ENCODE results near the gene NAA40.

The NAA40 gene

DNA sequence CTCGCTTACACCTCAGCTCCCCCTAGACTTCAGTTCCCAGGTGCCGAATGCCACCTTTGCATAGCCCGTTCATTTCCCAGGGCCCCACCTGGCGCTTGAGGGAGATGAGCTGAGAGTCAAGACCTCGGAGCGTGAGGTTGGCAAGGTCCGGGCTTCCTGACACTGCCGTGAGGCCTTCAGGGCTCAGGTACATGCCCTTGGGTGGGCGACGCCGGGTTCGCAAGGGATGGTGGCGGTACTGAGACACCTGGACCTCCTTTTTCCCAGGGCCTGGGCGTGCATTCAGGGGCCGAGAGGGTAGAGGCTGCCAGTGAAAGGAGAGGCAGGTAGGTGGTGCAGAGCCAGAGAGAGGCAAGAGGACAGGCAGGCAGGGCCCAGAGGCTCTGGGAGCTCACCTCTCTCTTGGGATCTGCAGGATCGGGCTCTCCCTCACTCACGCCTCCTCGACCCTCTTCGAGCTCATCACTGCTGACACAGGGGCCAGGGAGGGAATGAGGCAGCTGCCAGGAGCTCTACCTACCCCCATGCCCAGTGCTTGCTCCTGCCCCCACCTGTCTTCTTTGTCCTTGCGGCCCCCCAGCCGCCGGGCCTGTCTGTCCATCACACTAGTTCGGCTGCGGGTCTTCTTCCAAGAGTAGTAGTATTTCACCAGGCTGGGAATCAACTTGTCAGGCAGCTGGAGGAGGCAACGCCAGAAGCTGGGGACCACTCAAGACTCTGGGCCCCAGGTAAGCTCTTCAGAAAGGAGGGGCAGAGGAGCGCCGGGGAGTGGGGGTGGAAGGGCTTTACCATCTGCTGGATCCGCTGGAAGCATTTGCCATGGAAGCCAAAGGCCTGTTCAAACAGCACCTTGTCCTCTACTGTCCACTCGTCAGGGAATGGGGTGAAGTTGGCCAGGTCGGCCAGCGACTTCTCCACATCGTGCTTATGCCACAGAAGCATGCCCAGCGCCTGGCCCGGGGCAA, 24.7 kb upstream of the NAA40 start:
- no peak for DNase-seq

DNA sequence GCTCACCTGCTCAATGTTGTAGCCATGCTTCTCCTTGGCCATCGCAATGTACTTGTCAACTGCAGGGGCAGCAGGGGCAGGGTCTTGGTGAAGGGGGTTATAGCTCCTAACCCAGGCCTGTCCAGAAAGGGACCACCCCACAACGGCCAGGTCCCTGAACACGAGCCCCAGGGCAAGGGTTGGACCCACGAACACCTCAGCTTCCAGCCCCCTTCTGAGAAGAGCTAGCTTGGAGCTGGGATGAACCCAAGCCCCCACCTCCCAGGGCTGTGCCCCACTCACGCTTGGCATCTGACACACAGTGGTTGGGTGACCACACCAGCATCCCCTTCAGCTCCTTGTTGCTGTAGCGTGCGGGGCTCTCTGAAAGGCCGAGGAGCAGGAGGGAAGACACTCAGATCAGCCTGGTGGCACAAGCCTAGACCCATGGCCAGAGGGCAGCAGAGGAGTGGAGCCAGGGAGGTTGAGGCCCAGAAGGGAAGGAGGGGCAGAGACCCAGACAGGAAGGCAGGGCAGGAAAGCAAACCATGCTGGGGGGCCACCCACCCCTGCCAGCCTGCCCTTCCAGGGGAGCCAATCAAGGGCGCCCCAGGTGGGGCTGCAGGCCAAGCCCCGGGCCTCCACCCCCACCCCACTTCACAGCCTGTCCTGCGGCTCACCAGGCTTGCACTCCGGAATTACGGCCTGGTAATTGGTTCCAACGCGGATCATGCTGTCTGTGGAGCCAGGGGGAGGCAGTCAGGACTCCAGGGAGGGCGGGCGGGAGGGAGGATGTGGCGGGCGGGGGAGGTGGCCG, 23.7 kb upstream of the NAA40 start:
- DNase-seq = no peak

- peak; percentile 43 to 62 for DNase-seq
Measured at GRCh38 chr11:63915961-63916836, 22.6 kb upstream of the NAA40 start.

DNA sequence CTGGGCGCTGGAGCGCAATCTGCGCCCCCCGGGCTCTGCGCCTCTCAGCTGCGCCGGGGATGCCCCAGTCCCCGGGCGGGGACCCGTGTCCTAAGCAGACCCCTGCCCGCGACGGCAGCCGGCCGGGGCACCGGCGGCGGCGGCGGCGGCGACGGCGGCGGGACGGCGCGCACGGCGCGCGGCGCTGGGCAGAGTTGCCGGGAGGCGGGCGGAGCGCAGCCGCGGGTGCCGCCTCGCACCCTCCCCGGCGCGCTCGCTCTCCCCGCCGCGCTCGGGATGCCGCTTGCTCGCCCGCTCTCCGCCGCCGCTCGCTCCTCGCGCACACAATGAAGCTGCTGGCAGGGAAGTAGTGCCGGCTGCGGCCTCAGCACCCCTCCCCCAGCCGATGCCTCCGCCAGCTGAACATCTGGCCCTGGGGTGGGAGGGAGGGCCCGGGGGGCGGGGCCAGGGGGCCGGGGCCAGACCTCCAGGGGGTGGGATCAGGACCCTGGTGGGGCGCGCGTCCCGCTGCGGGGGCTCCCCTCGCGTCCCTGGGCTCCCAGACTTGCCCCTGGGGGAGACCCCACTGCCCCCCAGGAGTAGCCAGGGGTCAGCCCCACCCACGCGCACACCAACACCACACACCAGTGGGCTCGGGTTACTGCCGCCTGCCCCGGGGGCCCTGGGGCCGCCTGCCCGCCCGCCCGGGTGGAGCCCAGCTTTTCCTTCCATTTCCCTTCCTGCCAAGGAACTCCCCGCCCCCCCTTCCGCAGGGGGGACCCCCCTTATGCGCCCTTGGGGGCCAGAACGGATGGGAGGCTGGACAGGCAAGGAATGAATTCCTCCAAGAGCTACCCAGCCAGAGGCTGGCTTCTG, 21.7 kb upstream of the NAA40 start, which contains the start of gene RCOR2:
Gene RCOR2, minus strand, starts transcription at position 328 of the 855 bp plus-strand sequence. CDS start 708 bp downstream, outside the sequence.
- peak; percentile 67 to 71 for DNase-seq

GRCh38 chr11:63917692-63918506, 20.9 kb upstream of the NAA40 start:
- DNase-seq = peak; percentile 26 to 44

DNA sequence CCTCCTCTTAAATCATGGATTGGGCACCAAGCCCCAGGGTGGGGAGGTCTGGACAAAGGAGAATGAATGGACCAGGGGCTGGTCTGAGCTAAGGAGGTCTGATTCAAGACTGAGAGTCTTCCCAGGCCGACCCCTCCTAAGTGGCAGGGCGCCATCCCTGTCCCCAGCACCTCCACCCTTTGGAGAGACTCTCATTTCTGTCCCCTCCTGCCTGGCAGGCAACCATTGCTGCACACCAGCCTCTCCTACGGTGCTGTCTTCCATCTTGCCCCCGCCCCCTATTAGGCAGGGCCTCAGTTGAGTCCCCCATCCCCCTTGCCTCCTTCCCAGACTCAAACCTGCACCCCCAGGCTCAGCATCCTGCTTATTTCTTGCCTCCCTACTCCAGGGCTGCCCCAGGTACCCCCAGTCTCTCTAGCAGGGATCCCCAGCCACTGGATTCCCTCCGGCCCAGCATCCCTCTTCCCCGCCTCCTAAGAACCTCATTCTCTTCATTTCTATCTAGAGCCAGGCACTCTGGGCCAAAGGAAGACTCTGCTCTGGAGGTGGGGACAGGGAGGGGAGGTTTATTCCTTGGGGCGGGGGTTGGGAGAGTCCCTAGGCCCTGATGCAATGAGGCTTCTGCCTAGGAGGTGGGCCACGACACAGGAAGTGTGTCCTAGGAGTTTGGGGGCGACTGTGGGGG, 20.2 kb upstream of the NAA40 start:
- DNase-seq = no peak

DNA sequence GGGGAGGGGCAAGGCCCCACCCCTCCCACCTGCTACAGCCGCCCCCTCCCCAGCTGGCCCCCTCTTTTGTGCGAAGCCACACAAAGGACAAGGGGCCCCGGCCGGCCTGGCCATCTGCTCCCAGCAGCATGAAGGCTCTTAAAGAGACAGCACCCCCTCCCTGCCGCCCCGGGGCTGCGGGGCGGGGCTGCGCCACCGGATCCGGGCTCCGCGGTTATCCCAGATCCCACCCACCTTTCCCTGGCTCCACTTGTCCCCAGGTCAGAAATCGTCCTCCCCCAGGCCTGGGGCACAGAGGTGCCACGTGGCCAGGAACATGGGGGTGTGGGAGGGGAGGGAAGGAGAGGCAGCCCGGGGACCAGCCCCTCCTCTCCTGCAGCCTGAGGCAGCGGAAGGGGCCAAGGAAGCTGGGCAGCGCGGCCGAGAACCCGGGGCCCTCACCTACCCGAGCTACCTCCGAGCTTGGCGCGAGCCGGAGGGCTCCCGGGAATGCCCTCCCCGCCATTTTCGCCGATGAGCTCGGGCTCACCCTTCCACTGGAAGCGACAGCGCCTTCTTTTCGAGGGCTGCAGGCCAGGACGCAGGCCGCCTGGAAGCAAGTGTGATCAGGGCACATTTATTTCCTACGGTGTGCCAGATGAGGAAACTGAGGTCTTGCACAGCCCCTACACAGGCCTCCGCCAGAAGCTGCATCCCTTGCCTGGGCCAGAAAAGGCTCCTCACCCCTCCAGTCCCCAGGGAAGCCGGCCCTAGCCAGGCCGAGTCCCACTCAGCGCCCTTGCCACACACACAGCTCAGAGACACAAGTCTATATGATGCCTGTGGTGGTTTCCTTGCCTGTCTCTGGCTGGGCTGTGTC, 19.3 kb upstream of the NAA40 start:
- no peak for DNase-seq

GRCh38 chr11:63920126-63920938, 18.5 kb upstream of the NAA40 start:
- DNase-seq = no peak

DNA sequence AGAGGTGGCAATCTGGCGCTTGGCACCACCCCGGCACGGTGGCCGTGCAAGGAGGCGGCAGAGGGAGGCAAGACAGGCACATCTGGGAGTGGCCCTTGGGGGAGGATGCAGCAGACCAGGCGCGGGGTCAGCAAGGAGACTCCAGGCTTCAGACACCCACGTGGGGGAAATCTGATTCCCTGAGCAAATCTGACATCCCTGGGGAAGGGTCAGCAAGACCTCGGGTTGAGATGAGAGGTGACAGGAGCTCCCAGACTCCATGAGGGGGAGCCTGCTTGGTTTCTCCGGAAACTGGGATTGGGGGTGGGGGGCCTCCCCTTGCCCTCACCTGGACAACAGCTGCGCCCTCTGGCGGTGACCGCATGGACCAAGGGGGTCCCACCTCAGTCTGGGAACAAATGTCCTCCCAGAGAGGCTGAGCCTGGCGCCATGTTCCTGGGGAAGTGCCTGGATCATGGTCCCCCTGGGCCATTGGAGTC, 17.8 kb upstream of the NAA40 start:
- DNase-seq = peak; percentile 34 to 53

DNA sequence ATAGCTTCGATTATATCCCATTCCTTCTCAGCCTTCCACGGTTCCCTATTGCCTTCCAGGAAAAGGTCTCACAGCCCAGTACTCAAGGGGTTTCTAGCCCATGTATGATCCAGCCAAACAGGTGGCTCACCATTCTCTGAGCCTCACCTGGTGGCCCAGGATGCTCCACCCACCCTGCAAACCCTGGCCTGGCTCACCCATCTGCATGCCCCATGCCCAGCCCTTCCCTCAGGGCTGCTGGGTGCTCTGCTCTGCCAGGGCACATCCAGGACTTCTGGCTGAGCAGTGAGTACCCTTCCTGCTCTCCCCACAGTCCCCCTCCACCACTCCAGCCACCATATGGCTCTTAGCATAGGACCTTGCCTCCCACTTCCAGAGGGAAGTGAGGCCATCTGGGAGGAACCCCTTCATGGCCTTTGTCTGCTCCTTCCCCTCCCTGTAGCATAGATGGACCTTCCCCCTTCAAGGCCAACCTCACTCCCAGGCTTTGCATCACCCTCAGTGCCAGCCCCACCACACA, 16.1 kb upstream of the NAA40 start:
- no peak for DNase-seq

GRCh38 chr11:63923319-63923718, 15.5 kb upstream of the NAA40 start:
- DNase-seq = no peak

DNA sequence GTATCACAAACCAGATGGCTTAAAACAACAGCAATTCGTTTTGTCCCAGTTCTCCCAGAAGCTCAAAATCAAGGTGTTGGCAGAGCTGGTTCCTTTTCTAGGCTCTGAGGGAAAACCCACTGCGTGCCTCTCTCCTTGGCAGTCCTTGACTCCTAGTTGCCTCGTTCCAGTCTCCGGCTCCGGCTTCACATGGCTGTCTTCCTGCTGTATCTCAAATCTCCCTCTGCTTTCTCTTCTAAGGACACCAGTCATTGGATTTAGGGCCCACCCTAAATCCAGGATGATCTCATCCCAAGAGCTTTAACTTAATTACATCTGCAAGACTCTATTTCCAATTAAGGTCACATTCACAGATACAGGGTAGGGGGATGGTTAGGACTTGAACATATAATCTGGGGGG, 9.2 kb upstream of the NAA40 start:
- DNase-seq = no peak

DNA sequence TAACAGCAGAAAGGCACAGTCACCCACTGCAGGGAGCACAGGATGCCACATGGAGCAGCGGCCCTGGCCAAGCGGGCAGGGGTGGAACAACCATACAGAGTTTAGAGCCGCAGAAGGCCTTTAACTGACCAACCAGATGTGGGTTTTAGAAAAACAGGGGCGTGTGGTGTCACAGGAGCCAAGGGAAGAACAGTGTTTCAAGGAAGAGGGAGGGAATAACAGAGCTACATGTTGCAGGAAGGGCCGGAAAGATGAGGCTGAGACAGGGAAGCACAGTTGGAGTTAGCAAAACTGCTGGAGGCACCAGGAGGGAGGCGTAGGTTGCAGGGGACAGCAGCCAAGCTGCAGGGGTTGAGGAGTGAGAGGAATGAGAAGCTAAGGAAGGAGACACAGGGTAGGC, 7.8 kb upstream of the NAA40 start:
- DNase-seq = no peak

- DNase-seq = no peak
Measured at GRCh38 chr11:63931876-63932275, 6.9 kb upstream of the NAA40 start.

GRCh38 chr11:63933459-63933858, 5.3 kb upstream of the NAA40 start:
- DNase-seq = no peak

- DNase-seq = peak; percentile 30 to 37
Measured at GRCh38 chr11:63937713-63938478, 906 bp upstream of the NAA40 start.

DNA sequence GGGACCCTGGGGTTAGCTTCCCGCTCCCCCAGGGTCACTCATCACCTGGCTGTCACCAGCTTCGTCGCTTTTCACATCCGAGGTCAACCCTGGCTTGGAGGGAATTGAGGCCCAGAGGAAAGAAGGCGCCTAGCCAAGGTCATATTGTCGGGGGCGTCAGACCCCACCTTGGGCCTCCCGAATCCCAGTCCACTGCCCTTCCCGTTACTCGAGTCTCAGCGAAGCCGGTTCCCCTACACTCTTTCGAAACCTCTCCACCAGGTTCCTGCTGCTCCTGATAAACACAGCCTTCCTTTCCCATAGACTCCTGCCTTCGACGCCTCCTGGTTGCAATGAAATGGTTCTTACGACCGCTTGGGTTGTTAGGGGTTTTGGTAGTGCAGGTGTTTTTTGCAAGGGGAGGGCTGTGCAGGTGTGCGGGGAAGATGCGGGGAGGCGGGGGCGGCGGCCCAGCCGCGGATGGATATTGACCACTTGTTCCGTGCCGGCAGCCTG, 642 bp downstream of the NAA40 start:
- no peak for DNase-seq

Data from activated CD4-positive, alpha-beta T cell treated with anti-CD3 and anti-CD28 coated beads, Interleukin-2, amount 50 U/mL, for 48 hours (primary cell).